HL-60 (cell line): ENCODE measurements around the gene FABP1.

Experiments used
- CTCF ChIP-seq: IDR thresholded peaks from one replicate; pipeline ENCODE4 v1.5.1; 2011; ENCODE audit warnings: low read length, control low read depth, inconsistent platforms; ENCODE audit not compliant: insufficient read depth
- GABPA ChIP-seq: IDR thresholded peaks from 2 replicates; pipeline ENCODE4 v1.6.1; 2012; ENCODE audit warnings: low read depth
- REST ChIP-seq: IDR thresholded peaks from 2 replicates; pipeline ENCODE4 v1.6.1; 2012; ENCODE audit warnings: low read depth; ENCODE audit not compliant: insufficient replicate concordance

GRCh38 chr2:88077080-88077479 lies 50.8 kb downstream of the FABP1 start:
- no peak for TF ChIP-seq CTCF
- no peak for TF ChIP-seq GABPA
- TF ChIP-seq REST: no peak
